Endometrial microvascular endothelial cells (primary cell): ENCODE measurements around the gene HTR4. TPM values are rescaled to one million over a fixed set of nuclear protein-coding genes. Genes with fewer than 3 reads are reported as not detected.
"Not testable (repeated sequence)": the region's sequence is repeated elsewhere in the genome, so short reads cannot be mapped to it uniquely, and the experiment has no call there.

Experiments
- in situ Hi-C: cut with HindIII; loops from 2 replicates; pipeline ENCODE4 v1.10.0; 2017; ENCODE audit warnings: low sequenced_read_pairs, low pct_unique_long_range_greater_than_20kb; ENCODE audit errors: inconsistent ontology term
- total RNA-seq: library from RNA; depleted of rRNA; stranded (reverse); fragments of >200 nt; gene quantifications from one replicate; pipeline ENCODE4 v1.2.3, GENCODE V29; 2015; ENCODE audit errors: inconsistent ontology term

Gene HTR4
- total RNA-seq, result not detected

GRCh38 chr5:148653836-148654781, at the start of gene HTR4:
TSS of gene HTR4 (minus strand) at chr5:148654527. CDS start at chr5:148637014, 17,513 bp downstream.
- in situ Hi-C loops, result no loop called here

GRCh38 chr5:148702019-148702596, 47.8 kb upstream of the HTR4 start:
- in situ Hi-C loops, result no loop called here

- in situ Hi-C loops, result no loop called here
Measured at GRCh38 chr5:148699028-148699427, 44.7 kb upstream of the HTR4 start.

GRCh38 chr5:148697809-148698196, 43.5 kb upstream of the HTR4 start:
- in situ Hi-C loops, result no loop called here

GRCh38 chr5:148697180-148697808, 43.0 kb upstream of the HTR4 start:
- in situ Hi-C loops, result no loop called here

- in situ Hi-C loops, result no loop called here
Measured at GRCh38 chr5:148696187-148697036, 42.1 kb upstream of the HTR4 start.

- in situ Hi-C loops, result no loop called here
Measured at GRCh38 chr5:148690945-148691344, 36.6 kb upstream of the HTR4 start.

GRCh38 chr5:148688787-148689186, 34.5 kb upstream of the HTR4 start:
- in situ Hi-C loops, result no loop called here

- in situ Hi-C loops, result no loop called here
Measured at GRCh38 chr5:148687871-148688270, 33.5 kb upstream of the HTR4 start.

GRCh38 chr5:148687427-148687826, 33.1 kb upstream of the HTR4 start:
- in situ Hi-C loops, result no loop called here

GRCh38 chr5:148686660-148687059, 32.3 kb upstream of the HTR4 start:
- in situ Hi-C loops, result no loop called here

GRCh38 chr5:148685520-148686134, 31.3 kb upstream of the HTR4 start:
- in situ Hi-C loops, result no loop called here

GRCh38 chr5:148684528-148684927, 30.2 kb upstream of the HTR4 start:
- in situ Hi-C loops, result no loop called here

GRCh38 chr5:148683651-148684050, 29.3 kb upstream of the HTR4 start:
- in situ Hi-C loops, result no loop called here

GRCh38 chr5:148682058-148683026, 28.0 kb upstream of the HTR4 start:
- in situ Hi-C loops, result no loop called here

GRCh38 chr5:148681157-148682057, 27.1 kb upstream of the HTR4 start:
- in situ Hi-C loops, result no loop called here

GRCh38 chr5:148673704-148674103, 19.4 kb upstream of the HTR4 start:
- in situ Hi-C loops, result not testable (repeated sequence)
